NAMALWA (cell line): ENCODE data around the gene ZBTB7B.

Experiments
- DNase-seq: peaks from one replicate; pipeline ENCODE4 v3.0.0-alpha.2; 2015; ENCODE audit warnings: low spot score

Gene ZBTB7B

GRCh38 chr1:155061381-155062150, 59.0 kb downstream of the ZBTB7B start:
- peak; percentile 100 for DNase-seq

GRCh38 chr1:155062151-155062686, 59.6 kb downstream of the ZBTB7B start:
- peak; percentile 65 for DNase-seq

- peak; percentile 90 for DNase-seq
Measured at GRCh38 chr1:155062702-155063411, 60.3 kb downstream of the ZBTB7B start.

GRCh38 chr1:155063550-155064110, 61.0 kb downstream of the ZBTB7B start, which contains the start of gene EFNA4:
TSS of gene EFNA4 (plus strand) at chr1:155063740. CDS start at chr1:155063824, 84 bp downstream.
- peak; percentile 96 for DNase-seq

- DNase-seq, result peak; percentile 78
Measured at GRCh38 chr1:155064111-155064831, 61.7 kb downstream of the ZBTB7B start.

- no peak for DNase-seq
Measured at GRCh38 chr1:155064832-155065429, 62.3 kb downstream of the ZBTB7B start.

GRCh38 chr1:155066777-155067176, 64.2 kb downstream of the ZBTB7B start:
- no peak for DNase-seq
